ENCODE results near the gene RXRA. TPM values are rescaled to one million over a fixed set of nuclear protein-coding genes. Genes with fewer than 3 reads are reported as not detected.

Gene RXRA
- total and polyA plus RNA-seq, 2 donors (not counting 1 experiment from before 2014, with no cell fraction given): 2.6 to 6.8 TPM

DNA sequence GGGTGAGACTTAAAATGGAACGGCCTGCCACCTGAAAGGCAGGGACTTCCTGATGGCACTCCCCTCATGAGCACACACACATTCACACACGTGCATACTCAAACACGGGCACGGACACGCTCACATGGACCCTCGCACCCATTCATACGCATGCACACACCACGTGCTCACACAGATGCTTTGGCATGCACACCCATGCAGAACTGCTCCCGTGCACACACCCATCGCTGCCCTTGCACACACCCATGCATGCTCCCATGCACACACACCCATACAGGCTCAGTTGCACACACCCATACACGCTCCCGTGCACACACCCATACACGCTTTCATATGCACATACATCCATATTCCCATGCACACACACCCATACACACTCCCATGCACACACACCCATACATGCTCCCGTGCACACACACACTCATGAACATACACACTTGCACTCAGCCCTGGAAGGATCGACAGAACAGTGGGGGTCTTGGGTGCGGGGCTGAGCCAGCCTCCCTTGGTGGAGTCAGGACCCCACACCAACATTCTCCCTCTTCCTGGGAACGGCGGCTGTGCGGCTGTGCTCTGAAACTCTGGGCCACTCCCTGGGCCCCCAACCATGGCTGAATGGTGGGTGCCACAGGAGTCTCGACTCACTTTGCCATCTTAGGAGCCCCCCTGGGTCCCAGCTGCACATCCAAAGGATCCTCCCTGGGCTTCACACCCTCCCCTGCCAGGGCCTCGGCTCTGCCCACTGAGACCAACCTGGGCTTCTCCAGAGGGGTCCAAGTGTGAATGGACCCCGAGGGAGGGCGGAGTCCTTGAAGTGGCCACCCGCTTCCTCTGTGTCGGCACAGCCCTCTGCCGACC is 115.2 kb downstream of the RXRA start:
- H3K27ac ChIP-seq (ENCODE audit: low read length in 2 of 2): no peak overlapping the region
- no peak for DNase-seq
- H3K27me3 ChIP-seq (replicated peaks in 1 of 4; ENCODE audit: control extremely low read depth in 1 of 4, control insufficient read depth in 3 of 4, insufficient read depth in 4 of 4, low read length in 3 of 4): peaks cover 0 to 29% (median 3%) of the 10 kb centered on the region in 4 experiments
- Mint-ChIP-seq H3K9me3 (ENCODE audit: insufficient read depth) (no peaks in the 10 kb centered on the region), H3K27ac (peak overlapping the region; percentile 50), H3K4me3 (no peak overlapping the region), H3K4me1 (peaks cover 22% of the 10 kb centered on the region), H3K27me3 (peaks cover 16% of the 10 kb centered on the region)
- no peak overlapping the region for H3K4me2 ChIP-seq (replicated peaks; ENCODE audit: low read depth, low read length, poor library complexity, severe bottlenecking)
- 83% methylated on average over 25 of the region's 26 CpGs for WGBS (ENCODE audit: insufficient coverage)
- no peak overlapping the region for H3K4me3 ChIP-seq (ENCODE audit: control extremely low read depth in 1 of 5, extremely low read depth in 1 of 5, insufficient read depth in 1 of 5, low read depth in 2 of 5, low read length in 4 of 5)
- intact Hi-C loops (cut with micrococcal nuclease): loop anchor here (2.0 to 10.0 kb wide), 4 partner anchors 15 to 377 kb away; partner anchors contain the start of genes BRD3 and RXRA
- H3K79me2 ChIP-seq (ENCODE audit: control insufficient read depth, insufficient read depth, low read length): no peaks in the 10 kb centered on the region
- CTCF ChIA-PET: interaction anchor here (1.4 to 2.8 kb wide), 6 partner anchors 15 to 279 kb away, joined by 3 to 94 read pairs (median 12); partner anchors contain the start of gene RNU6ATAC
- no peak for ATAC-seq (ENCODE audit: low read depth)
- H3K4me1 ChIP-seq (ENCODE audit: control insufficient read depth in 2 of 2, insufficient read depth in 2 of 2, low read length in 2 of 2): peaks cover 22 to 25% of the 10 kb centered on the region in 2 donors
- no peak overlapping the region for H3K9ac ChIP-seq (ENCODE audit: low read length)
- no peaks in the 10 kb centered on the region for H3K36me3 ChIP-seq (replicated peaks in 1 of 2; ENCODE audit: control extremely low read depth in 1 of 2, control insufficient read depth in 1 of 2, extremely low read depth in 1 of 2, insufficient read depth in 2 of 2, low read length in 1 of 2)
- H4K20me1 ChIP-seq (ENCODE audit: control insufficient read depth, insufficient read depth, low read length, poor library complexity, severe bottlenecking): no peaks in the 10 kb centered on the region
- H3K9me3 ChIP-seq (ENCODE audit: control extremely low read depth in 1 of 3, control insufficient read depth in 2 of 3, insufficient read depth in 1 of 3, low read length in 2 of 3): peaks cover 0 to 10% (median 0%) of the 10 kb centered on the region in 3 donors
- POLR2A ChIA-PET: no interaction called here
- H2AFZ ChIP-seq (ENCODE audit: insufficient read depth, low read depth, low read length, poor library complexity, severe bottlenecking): no peak overlapping the region
- no peak for TF ChIP-seq CTCF (IDR thresholded peaks at IDR 0.05)
- no peak for TF ChIP-seq EZH2 (IDR thresholded peaks at IDR 0.05; ENCODE audit: borderline replicate concordance, insufficient read depth, low read depth, low read length, poor library complexity, severe bottlenecking)

DNA sequence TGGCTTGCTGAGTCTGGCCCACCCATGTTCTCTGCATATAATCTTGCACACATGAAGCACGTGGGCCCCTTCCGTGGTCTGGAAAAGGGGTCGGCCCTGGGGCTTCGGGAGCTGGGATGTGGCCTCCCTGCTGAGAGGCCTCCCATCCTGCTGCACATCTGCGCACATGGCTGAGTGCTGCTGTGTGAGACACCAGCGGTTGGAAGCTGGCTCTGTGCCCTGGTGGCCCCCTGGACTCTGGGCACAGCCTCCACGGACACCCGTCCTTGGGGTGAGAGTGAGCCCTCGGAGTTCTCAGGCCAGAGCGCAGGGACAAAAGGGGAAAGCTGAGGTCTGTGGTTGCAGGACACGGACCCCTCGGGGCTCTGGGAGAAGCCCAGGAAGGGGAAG is 115.8 kb downstream of the RXRA start:
- Histone ChIP-seq H3K4me3 (ENCODE audit: control extremely low read depth in 1 of 5, extremely low read depth in 1 of 5, insufficient read depth in 1 of 5, low read depth in 2 of 5, low read length in 4 of 5) (no peak overlapping the region), H3K79me2 (ENCODE audit: control insufficient read depth, insufficient read depth, low read length) (no peaks in the 10 kb centered on the region), H3K27me3 (replicated peaks in 1 of 4; ENCODE audit: control extremely low read depth in 1 of 4, control insufficient read depth in 3 of 4, insufficient read depth in 4 of 4, low read length in 3 of 4) (peaks cover 0 to 30% (median 3%) of the 10 kb centered on the region in 4 experiments), H3K9ac (ENCODE audit: low read length) (no peak overlapping the region), H4K20me1 (ENCODE audit: control insufficient read depth, insufficient read depth, low read length, poor library complexity, severe bottlenecking) (no peaks in the 10 kb centered on the region), H3K9me3 (ENCODE audit: control extremely low read depth in 1 of 3, control insufficient read depth in 2 of 3, insufficient read depth in 1 of 3, low read length in 2 of 3) (peaks cover 0 to 10% (median 0%) of the 10 kb centered on the region in 3 donors), H3K4me1 (ENCODE audit: control insufficient read depth in 2 of 2, insufficient read depth in 2 of 2, low read length in 2 of 2) (peaks cover 22 to 25% of the 10 kb centered on the region in 2 donors), H3K36me3 (replicated peaks in 1 of 2; ENCODE audit: control extremely low read depth in 1 of 2, control insufficient read depth in 1 of 2, extremely low read depth in 1 of 2, insufficient read depth in 2 of 2, low read length in 1 of 2) (no peaks in the 10 kb centered on the region), H2AFZ (ENCODE audit: insufficient read depth, low read depth, low read length, poor library complexity, severe bottlenecking) (no peak overlapping the region), H3K27ac (ENCODE audit: low read length in 2 of 2) (no peak overlapping the region), H3K4me2 (replicated peaks; ENCODE audit: low read depth, low read length, poor library complexity, severe bottlenecking) (no peak overlapping the region)
- ChIA-PET POLR2A (no interaction called here), CTCF (interaction anchor here (1.0 to 2.8 kb wide), 13 partner anchors 12 to 294 kb away, joined by 3 to 94 read pairs (median 5); partner anchors contain the start of gene RNU6ATAC)
- 4% methylated on average over 12 of the region's 12 CpGs for WGBS (ENCODE audit: insufficient coverage)
- peaks cover 16% of the 10 kb centered on the region for H3K27me3 Mint-ChIP-seq
- TF ChIP-seq EZH2 (IDR thresholded peaks at IDR 0.05; ENCODE audit: borderline replicate concordance, insufficient read depth, low read depth, low read length, poor library complexity, severe bottlenecking) (no peak), CTCF (IDR thresholded peaks at IDR 0.05) (no peak)
- intact Hi-C loops (cut with micrococcal nuclease): loop anchor here (2.0 to 10.0 kb wide), 4 partner anchors 15 to 377 kb away; partner anchors contain the start of genes BRD3 and RXRA
- H3K4me1 Mint-ChIP-seq: peaks cover 22% of the 10 kb centered on the region
- H3K9me3 Mint-ChIP-seq (ENCODE audit: insufficient read depth): no peaks in the 10 kb centered on the region
- ATAC-seq (ENCODE audit: low read depth): no peak
- no peak overlapping the region for H3K27ac Mint-ChIP-seq
- DNase-seq: no peak
- H3K4me3 Mint-ChIP-seq: no peak overlapping the region
